Stimulated activated CD8-positive, alpha-beta memory T cell treated with anti-CD3 and anti-CD28 coated beads, Interleukin-2, amount 100 ng/mL, for 48 hours (primary cell): ENCODE measurements around the gene ZNF385B.

Experiments used
- DNase-seq, 2 donors: peaks; one replicate each; pipeline ENCODE4 v3.0.0-alpha.2; 2020; ENCODE audit warnings: low read depth in 2 of 2

Gene ZNF385B

DNA sequence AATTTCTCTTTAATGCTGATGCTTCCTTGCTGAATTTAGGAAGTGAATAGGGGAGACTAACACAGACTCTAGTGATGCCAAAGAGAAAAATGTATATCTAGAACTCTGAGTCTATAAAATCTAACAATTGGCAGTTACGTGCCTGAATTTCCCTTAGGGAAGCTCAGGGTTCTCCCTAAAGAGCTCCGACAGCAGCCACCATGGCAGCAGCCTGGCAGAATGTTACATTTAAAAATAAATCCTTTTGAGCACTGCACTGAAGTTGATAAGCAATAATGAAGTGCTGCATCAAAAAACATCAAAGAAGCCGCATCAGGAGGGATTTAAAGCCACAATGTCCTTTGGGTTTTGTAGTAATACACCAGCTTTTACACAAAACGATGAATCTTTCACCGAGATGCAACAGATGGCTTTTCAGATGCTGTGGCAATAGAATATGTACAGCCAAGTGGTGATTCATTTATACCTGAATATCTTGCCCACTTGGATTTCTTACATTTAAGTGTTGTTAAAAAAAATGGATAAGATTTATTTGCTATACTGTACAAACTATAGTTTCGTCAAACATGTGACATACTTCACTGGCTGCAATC, 305.6 kb downstream of the ZNF385B start:
- DNase-seq: no peak

DNA sequence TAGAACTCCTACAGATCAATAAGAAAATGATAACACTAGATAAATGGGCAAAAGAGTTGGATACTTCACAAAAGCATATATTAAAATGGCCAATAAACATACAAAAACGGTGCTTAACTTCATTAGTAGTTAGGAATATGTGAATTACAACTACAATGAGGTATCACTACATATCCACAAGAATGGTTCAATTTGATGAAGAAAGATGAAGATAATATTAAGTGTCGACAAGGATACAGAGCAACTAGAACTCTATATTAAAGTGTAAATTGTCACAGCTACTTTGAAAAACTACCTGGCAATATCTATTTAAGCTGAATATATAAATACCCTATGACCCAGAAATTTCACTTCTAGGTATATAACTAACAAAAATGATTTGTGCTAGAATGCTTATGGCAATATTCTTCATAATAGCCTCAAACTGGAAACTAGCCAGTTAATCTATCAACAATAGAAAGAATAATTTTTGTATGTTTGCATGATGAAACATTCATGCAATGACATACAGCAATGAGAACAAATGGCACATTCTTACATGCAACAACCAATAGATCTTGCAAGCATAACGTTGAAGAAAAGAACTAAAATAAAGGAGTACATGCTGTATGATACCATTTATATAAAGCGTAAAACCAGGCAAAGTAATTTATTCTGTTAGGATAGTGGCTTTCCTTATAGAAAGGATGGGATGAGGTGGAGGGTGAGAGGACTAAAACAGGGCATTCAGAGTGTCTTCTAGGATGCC, 306.6 kb downstream of the ZNF385B start:
- no peak for DNase-seq

GRCh38 chr2:179553382-179553781, 308.0 kb downstream of the ZNF385B start:
- no peak for DNase-seq

- no peak for DNase-seq
Observed at GRCh38 chr2:179551539-179552045, 309.8 kb downstream of the ZNF385B start.

- DNase-seq: no peak
Observed at GRCh38 chr2:179550849-179551248, 310.6 kb downstream of the ZNF385B start.

DNA sequence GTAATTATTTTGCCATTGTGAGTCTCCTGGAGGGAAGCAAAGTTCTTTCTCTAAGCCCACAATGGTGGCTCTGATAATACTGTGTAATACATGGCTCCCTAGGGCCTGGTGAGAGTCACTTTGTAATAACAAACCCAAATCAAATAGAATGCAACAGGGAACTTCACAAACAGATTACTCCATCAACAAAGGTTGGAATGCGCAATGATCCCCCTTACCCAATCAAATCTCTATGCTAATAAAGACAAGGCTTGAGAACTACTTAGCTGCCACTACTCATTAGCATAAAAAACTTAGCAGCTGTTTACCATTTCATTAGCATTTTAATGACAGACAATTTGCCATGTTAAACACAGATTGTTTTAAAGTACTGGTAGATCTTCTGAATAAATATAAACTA, 311.2 kb downstream of the ZNF385B start:
- DNase-seq: no peak

GRCh38 chr2:179546656-179547055, 314.8 kb downstream of the ZNF385B start:
- DNase-seq: no peak

- no peak for DNase-seq
Observed at GRCh38 chr2:179545024-179545423, 316.4 kb downstream of the ZNF385B start.

GRCh38 chr2:179543361-179543901, 318.0 kb downstream of the ZNF385B start:
- no peak for DNase-seq

GRCh38 chr2:179541586-179541985, 319.8 kb downstream of the ZNF385B start:
- DNase-seq: no peak

DNA sequence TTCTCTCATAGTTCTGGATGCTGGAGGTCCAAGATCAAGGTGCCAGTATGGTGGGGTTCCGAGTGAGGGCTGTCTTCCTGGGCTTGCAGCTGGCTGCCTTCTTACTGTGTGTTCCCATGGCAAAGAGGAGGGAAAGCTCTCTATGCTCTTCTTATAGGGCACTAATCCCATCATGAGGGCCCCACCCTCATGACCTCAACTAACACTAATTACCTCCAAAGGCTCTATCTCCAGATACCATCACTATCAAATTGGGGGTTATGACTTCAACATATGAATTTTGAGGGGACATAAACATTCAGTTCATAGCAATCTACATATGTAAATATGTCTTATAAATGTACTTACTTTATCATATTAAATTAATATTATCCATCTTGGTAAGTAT, 322.3 kb downstream of the ZNF385B start:
- DNase-seq: no peak

DNA sequence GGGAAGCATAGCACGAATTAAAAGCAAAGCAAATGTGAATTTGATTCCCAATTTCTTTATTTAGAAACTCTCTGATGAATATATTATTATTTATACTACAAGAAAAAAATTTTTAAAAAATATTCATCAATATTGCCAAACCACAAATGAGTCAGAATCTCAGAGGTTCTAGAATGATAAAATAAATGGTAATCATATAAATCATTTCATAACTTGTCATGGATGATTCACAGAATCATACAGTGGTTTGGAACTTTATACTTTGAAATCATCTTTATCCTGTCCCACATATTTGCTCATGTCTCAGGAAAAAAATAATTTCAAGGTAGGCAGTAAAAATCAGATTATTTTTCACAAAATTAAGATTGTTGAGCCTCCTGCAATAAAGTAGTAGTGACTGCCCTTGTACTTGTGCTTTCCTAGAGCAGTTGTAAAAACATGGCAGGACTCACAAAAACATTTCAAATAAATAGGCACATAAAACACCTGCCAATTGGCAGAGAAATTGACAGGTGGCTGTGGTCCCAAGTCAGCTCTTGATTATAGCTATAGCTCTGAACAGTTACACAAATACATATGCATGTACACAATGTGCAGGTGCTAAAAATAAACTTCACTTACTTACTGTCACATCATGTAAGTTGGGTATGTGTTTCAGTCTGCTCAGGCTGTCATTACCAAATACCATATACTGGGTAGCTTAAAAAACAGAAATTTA, 322.8 kb downstream of the ZNF385B start:
- DNase-seq: no peak

DNA sequence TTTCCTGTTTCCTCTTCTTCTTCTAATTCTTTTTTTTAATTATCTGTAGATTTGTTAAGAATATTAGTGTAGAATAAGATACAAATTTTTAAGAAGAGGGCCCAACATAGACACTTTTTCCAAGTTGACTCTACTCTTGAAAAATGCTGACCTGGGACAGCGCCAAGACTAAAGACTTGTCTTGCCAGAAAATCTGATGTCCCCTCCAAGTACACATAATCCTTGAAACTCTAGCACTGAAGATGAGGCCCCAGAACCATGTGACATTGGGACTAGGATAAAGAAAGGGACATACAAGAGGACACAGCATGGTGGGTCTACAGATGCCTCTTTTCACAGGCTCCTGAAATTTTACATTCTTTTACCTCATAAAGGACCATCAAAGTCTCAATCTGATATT, 325.2 kb downstream of the ZNF385B start:
- DNase-seq: no peak

DNA sequence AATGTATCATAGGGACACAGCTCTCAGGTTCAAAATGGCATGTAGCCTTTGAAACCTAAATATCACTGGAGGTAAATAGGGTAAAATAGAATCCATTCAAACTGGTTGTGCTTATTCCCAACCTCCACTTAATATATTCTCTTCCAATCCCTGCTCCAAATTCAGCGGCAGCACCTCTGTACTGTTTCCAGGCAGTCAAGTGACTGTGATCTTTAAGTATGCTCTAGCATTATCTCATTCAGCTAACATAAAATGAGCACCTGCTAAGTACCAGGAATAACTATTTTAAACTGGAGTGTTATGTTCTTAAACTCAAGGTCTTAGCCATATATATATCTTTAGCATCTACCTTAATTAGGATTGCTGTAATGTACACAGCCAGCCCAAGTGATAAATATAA, 327.5 kb downstream of the ZNF385B start:
- DNase-seq: no peak

GRCh38 chr2:179532863-179533278, 328.5 kb downstream of the ZNF385B start:
- no peak for DNase-seq

GRCh38 chr2:179528576-179529069, 332.8 kb downstream of the ZNF385B start:
- DNase-seq: no peak

- DNase-seq: no peak
Observed at GRCh38 chr2:179525340-179525739, 336.1 kb downstream of the ZNF385B start.

DNA sequence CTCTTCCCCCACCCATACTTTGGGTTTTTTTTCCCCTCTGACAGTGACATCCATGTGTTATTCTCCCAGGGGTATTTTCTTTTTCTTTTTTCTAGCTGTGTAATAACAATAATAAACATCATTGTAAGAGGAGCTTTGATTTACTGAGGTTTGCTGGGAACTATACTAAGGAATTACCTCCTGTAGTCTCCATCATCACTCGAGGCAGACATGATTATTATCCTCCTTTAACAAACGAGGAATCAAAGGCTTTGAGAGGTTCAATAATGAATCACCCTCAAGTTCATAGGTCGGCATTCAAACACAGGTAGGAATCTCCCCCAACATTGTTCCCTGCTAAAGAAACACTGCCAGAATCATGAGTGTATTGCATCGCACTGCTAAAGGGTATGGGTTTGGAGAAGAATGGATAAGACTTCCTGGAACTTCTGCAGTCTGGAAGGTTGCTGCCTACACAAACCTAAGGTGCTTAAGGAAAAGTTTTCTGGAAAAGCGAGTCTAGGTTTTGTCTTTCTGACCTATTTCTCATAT, 336.5 kb downstream of the ZNF385B start:
- no peak for DNase-seq

GRCh38 chr2:179521944-179522343, 339.5 kb downstream of the ZNF385B start:
- DNase-seq: no peak

DNA sequence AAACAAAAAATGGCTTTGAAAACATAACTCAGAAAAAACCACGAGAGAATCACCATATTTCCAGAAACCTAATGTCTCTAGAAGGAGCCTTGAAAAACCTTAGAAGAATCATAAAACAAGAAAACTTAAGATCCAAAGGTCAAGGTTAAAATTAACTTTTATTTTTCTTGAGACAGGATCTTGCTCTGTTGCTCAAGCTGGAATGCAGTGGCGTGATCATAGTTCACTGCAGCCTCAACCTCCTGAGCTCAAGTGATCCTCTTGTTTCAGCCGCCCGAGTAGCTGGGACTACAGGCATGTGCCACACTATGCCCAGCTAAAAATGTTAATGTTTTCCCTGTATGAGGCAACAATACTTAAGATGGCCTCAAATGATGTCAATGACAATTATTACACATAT, 342.6 kb downstream of the ZNF385B start:
- DNase-seq: no peak

- DNase-seq: no peak
Observed at GRCh38 chr2:179513181-179513580, 348.2 kb downstream of the ZNF385B start.
